ENCODE data around the gene JAZF1. TPM values are rescaled to one million over a fixed set of nuclear protein-coding genes. Genes with fewer than 3 reads are reported as not detected.

Gene JAZF1
- total RNA-seq, 1 experiment from 2014 or later, result 9.1 TPM

DNA sequence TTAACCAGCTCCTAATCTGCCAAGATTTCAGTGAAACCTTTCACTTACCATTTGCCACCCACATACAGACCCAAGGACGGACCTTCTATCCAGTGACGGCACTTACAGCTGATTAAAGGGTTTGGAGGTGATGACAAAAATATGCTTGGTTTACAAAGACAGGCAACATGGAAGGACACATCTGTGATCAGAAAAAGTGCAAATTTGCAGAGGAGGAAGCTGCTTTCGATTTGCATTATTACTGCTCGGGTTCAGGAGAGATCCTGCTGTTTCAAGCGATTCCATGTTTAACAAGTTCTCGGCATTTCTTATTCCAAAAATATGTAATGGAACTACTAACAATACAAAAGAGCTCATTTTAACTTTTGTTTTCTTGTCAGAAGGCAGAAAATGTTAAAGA, 109.0 kb downstream of the JAZF1 start:
- no peaks in the 10 kb centered on the region for H3K27me3 ChIP-seq (ENCODE audit: insufficient read depth, low read length)
- Mint-ChIP-seq H3K9me3 (no peaks in the 10 kb centered on the region), H3K4me1 (peaks cover 13 to 18% of the 10 kb centered on the region in 2 experiments), H3K4me3 (no peak overlapping the region), H3K36me3 (ENCODE audit: insufficient read depth in 1 of 3, low read depth in 3 of 3) (no peaks in the 10 kb centered on the region), H3K27ac (no peak overlapping the region), H3K27me3 (ENCODE audit: low read depth) (no peaks in the 10 kb centered on the region)
- no peak overlapping the region for H4K5ac ChIP-seq (ENCODE audit: insufficient read length, low read depth, low read length)
- H3K79me2 ChIP-seq (ENCODE audit: insufficient read depth, low read length), result no peaks in the 10 kb centered on the region
- TF ChIP-seq, protein P1, sequence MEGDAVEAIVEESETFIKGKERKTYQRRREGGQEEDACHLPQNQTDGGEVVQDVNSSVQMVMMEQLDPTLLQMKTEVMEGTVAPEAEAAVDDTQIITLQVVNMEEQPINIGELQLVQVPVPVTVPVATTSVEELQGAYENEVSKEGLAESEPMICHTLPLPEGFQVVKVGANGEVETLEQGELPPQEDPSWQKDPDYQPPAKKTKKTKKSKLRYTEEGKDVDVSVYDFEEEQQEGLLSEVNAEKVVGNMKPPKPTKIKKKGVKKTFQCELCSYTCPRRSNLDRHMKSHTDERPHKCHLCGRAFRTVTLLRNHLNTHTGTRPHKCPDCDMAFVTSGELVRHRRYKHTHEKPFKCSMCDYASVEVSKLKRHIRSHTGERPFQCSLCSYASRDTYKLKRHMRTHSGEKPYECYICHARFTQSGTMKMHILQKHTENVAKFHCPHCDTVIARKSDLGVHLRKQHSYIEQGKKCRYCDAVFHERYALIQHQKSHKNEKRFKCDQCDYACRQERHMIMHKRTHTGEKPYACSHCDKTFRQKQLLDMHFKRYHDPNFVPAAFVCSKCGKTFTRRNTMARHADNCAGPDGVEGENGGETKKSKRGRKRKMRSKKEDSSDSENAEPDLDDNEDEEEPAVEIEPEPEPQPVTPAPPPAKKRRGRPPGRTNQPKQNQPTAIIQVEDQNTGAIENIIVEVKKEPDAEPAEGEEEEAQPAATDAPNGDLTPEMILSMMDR (conservative IDR thresholded peaks at IDR 0.05), result no peak
- peaks cover 2% of the 10 kb centered on the region; the same call in 1 of the 2 replicates for H3K4me1 ChIP-seq (ENCODE audit: insufficient read depth, low read length)
- H3K18ac ChIP-seq (ENCODE audit: insufficient read length, low read depth, low read length), result no peak overlapping the region
- WGBS (ENCODE audit: extremely low coverage, insufficient read length, low lambda C conversion rate), result no CpG with 5 or more reads among the region's 6 CpGs
- H2AFZ ChIP-seq (ENCODE audit: low read length), result no peak overlapping the region
- H3T11ph ChIP-seq (ENCODE audit: low read length), result no peak overlapping the region
- H4K91ac ChIP-seq (ENCODE audit: insufficient read length, low read depth, low read length), result no peak overlapping the region
- H3K79me1 ChIP-seq (ENCODE audit: insufficient read depth, low read depth, low read length, poor library complexity, severe bottlenecking), result no peaks in the 10 kb centered on the region
- H2BK20ac ChIP-seq (ENCODE audit: low read depth, low read length, poor library complexity, severe bottlenecking), result no peak overlapping the region
- no peak overlapping the region for H3K27ac ChIP-seq (ENCODE audit: insufficient read length, low read depth, low read length)
- no peak overlapping the region for H3K14ac ChIP-seq (ENCODE audit: insufficient read depth, low read length)
- H3K9ac ChIP-seq (ENCODE audit: extremely low read depth, insufficient read length, low read length), result no peak overlapping the region
- H4K8ac ChIP-seq (replicated peaks; ENCODE audit: insufficient read length, low read depth, low read length), result no peak overlapping the region
- no peak overlapping the region for H2BK12ac ChIP-seq (ENCODE audit: insufficient read length, low read depth, low read length)
- H3K23ac ChIP-seq (ENCODE audit: insufficient read length, low read depth, low read length), result no peak overlapping the region
- no peak overlapping the region for H3K4me2 ChIP-seq (ENCODE audit: insufficient read depth, insufficient read length, low read length)
- H2BK5ac ChIP-seq (ENCODE audit: insufficient read length, low read length), result no peak overlapping the region
- no peaks in the 10 kb centered on the region for H3K23me2 ChIP-seq (ENCODE audit: insufficient read length, low read depth, low read length, poor library complexity, severe bottlenecking)
- H2AK5ac ChIP-seq (ENCODE audit: insufficient read length, low read length), result no peak overlapping the region
- H2BK15ac ChIP-seq (ENCODE audit: low read depth, low read length), result no peak overlapping the region
- no peak for DNase-seq
- no peak overlapping the region for H3K56ac ChIP-seq (ENCODE audit: insufficient read length, low read depth, low read length)
- no peak overlapping the region for H3K4ac ChIP-seq (ENCODE audit: low read depth, low read length)
- H3K9me3 ChIP-seq (ENCODE audit: control insufficient read depth, low read depth, low read length), result no peaks in the 10 kb centered on the region
- no peaks in the 10 kb centered on the region for H4K20me1 ChIP-seq (ENCODE audit: control insufficient read depth, insufficient read depth, insufficient read length)
- H2BK120ac ChIP-seq (ENCODE audit: low read depth, low read length, poor library complexity, severe bottlenecking), result no peak overlapping the region
